Measurements from ENCODE around the gene KAZN. TPM values are rescaled to one million over a fixed set of nuclear protein-coding genes. Genes with fewer than 3 reads are reported as not detected.
A peak's percentile ranks its signal among the peaks of the same experiment; 100 is the strongest.

KAZN gene
- total RNA-seq, 3 donors from 2014 or later = 12.2 to 16.4 (median 16.2) TPM

DNA sequence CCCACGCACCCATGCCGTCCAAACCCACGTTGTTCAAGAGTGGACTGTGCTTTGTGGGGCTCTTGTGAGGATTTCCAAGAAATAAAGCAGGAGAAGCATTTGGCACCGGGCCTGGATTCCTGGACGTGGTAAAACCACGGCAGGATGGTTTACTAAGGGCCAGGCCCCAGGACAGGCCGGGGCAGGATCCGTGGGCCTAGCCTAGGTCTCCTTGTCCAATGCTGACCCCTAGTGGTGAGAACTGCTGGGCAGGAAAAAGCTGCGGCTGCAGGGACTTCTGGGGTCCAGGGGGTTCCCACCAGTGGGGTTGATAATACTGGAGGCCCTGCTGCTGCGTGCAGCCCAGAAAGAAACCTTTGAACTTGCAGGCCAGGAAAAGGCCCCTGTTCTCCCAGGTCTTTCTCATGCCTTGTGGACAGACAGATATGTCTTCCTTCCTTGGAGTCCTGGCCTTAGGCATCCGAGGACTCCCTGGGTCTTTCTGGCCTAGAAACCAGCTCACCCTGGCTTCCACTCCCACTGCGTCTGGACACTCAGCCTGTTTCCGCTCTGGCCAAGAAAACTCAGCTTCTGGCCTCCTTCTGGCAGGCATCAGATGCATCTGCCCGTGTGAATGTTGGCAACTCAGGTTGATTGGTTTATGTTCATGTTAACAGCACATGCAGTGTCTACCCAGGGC lies 448.1 kb downstream of the KAZN start:
- Histone ChIP-seq H3K9me3 (no peaks in the 10 kb centered on the region), H3K36me3 (no peaks in the 10 kb centered on the region), H3K4me3 (no peak overlapping the region), H3K27me3 (no peaks in the 10 kb centered on the region), H3K4me1 (no peaks in the 10 kb centered on the region), H3K27ac (peak overlapping the region in 1 of 2 donors; percentile 6)
- DNase-seq (ENCODE audit: low spot score in 2 of 2) = peak; percentile 66 to 84
- intact Hi-C loops (cut with DNase I; ENCODE audit: low total_unique reads) = no loop called here
- peak in 1 of 3 donors; percentile 32 for TF ChIP-seq POLR2AphosphoS5 (IDR thresholded peaks at IDR 0.05)
- no peak for TF ChIP-seq POLR2A (IDR thresholded peaks at IDR 0.05)
- TF ChIP-seq, protein P1, sequence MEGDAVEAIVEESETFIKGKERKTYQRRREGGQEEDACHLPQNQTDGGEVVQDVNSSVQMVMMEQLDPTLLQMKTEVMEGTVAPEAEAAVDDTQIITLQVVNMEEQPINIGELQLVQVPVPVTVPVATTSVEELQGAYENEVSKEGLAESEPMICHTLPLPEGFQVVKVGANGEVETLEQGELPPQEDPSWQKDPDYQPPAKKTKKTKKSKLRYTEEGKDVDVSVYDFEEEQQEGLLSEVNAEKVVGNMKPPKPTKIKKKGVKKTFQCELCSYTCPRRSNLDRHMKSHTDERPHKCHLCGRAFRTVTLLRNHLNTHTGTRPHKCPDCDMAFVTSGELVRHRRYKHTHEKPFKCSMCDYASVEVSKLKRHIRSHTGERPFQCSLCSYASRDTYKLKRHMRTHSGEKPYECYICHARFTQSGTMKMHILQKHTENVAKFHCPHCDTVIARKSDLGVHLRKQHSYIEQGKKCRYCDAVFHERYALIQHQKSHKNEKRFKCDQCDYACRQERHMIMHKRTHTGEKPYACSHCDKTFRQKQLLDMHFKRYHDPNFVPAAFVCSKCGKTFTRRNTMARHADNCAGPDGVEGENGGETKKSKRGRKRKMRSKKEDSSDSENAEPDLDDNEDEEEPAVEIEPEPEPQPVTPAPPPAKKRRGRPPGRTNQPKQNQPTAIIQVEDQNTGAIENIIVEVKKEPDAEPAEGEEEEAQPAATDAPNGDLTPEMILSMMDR (IDR thresholded peaks at IDR 0.05) = peak; percentile 81 to 92 (median 91)

DNA sequence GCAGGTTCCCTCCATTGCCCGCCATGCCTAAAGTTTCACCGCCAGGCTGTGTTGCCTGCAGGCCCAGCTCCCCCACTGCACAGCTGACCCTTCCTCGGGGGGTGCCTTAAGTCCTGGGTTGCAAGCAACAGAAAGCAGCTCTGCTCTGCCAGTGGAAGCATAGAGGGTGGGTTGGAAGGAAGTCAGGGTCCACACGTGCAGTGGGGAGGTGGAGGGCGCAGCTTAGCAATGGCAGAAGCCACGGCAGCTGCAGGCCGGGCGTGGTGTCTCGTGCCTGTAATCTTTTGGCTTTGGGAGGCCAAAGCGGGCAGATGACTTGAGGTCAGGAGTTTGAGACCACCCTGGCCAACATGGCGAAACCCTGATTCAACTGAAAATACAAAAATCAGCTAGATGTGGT lies 448.8 kb downstream of the KAZN start:
- Histone ChIP-seq H3K4me1 (no peaks in the 10 kb centered on the region), H3K9me3 (no peaks in the 10 kb centered on the region), H3K4me3 (no peak overlapping the region), H3K36me3 (no peaks in the 10 kb centered on the region), H3K27me3 (no peaks in the 10 kb centered on the region), H3K27ac (no peak overlapping the region)
- TF ChIP-seq POLR2AphosphoS5 (IDR thresholded peaks at IDR 0.05) (no peak), POLR2A (IDR thresholded peaks at IDR 0.05) (no peak)
- TF ChIP-seq, protein P1 (IDR thresholded peaks at IDR 0.05) = no peak
- no peak for DNase-seq (ENCODE audit: low spot score in 2 of 2)
- intact Hi-C loops (cut with DNase I; ENCODE audit: low total_unique reads) = no loop called here

DNA sequence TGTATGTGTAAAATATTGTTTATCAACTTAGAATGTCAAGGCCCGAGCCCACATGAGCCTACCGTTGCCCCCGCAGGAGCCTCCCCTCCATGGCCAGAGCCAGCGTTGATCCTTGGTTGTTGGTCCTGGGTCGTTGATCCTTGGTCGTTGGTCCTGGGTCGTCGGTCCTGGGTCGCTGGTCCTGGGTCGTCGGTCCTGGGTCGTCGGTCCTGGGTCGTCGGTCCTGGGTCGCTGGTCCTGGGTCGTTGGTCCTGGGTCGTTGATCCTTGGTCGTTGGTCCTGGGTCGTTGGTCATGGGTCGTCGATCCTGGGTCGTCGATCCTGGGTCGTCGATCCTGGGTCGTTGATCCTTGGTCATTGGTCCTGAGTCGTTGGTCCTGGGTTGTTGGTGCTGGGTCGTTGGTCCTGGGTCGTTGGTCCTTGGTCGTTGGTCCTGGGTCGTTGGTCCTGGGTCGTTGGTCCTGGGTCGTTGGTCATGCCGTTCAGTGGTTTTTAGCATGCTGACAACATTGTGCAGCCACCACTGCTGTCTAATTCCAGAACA lies 450.0 kb downstream of the KAZN start:
- no peaks in the 10 kb centered on the region for H3K4me1 ChIP-seq
- no peaks in the 10 kb centered on the region for H3K27me3 ChIP-seq
- no peak overlapping the region for H3K27ac ChIP-seq
- no peak overlapping the region for H3K4me3 ChIP-seq
- intact Hi-C loops (cut with DNase I; ENCODE audit: low total_unique reads) = no loop called here
- H3K9me3 ChIP-seq = no peaks in the 10 kb centered on the region
- H3K36me3 ChIP-seq = no peaks in the 10 kb centered on the region
- no peak for DNase-seq (ENCODE audit: low spot score in 2 of 2)
- TF ChIP-seq, protein P1 (IDR thresholded peaks at IDR 0.05) = no peak
- no peak for TF ChIP-seq POLR2A (IDR thresholded peaks at IDR 0.05)

DNA sequence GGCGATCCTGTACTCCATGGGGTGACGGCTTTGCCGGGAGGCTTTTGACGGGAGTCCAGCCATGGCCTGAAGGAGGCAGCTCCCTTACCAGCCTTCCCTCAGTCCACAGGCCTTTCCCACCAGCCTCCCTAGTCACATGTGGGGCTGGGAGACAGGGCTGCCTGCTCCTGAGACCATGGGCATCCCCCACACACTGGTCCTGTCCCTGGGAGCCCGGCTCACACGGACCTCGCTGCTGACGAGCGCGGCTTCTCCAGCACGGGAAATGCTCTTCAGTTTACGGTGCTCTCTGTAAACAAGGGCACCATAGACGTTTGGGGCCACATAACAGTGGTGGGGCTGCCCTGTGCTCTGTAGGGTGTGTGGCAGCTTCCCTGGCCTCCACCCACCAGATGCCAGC lies 450.6 kb downstream of the KAZN start:
- Histone ChIP-seq H3K4me1 (no peaks in the 10 kb centered on the region), H3K27me3 (no peaks in the 10 kb centered on the region), H3K27ac (no peak overlapping the region), H3K4me3 (no peak overlapping the region), H3K9me3 (no peaks in the 10 kb centered on the region), H3K36me3 (no peaks in the 10 kb centered on the region)
- intact Hi-C loops (cut with DNase I; ENCODE audit: low total_unique reads) = no loop called here
- DNase-seq (ENCODE audit: low spot score in 2 of 2) = no peak
- TF ChIP-seq POLR2AphosphoS5 (IDR thresholded peaks at IDR 0.05) (no peak), POLR2A (IDR thresholded peaks at IDR 0.05) (no peak)
- TF ChIP-seq, protein P1 (IDR thresholded peaks at IDR 0.05) = no peak

DNA sequence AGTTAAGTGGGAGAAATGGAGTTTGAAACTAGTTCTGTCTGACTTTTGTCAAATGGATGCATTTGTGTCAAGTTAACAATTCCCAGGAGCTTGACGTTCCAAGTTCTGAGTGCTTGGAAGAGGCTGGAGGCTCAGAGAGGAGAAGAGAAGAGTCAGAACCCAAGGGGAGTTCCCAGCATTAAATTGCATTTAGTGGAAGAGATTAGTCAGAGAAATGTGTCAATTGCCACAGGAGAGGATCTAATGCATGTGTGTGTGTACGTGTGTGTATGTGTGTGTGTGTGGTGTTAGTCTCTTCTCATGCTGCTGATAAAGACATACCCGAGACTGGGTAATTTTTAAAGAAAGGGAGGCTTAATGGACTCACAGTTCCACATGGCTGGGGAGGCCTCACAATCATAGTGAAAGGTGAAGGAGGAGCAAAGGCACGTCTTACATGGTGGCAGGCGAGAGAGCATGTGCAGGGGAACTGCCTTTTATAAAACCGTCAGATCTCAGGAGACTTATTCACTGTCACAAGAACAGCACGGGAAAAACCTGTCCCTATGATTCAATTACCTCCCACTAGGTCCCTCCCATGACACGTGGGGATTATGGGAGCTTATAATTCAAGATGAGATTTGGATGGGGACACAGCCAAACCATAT lies 453.5 kb downstream of the KAZN start:
- H3K4me3 ChIP-seq = no peak overlapping the region
- H3K9me3 ChIP-seq = no peaks in the 10 kb centered on the region
- DNase-seq (ENCODE audit: low spot score in 2 of 2) = no peak
- no peaks in the 10 kb centered on the region for H3K36me3 ChIP-seq
- no peaks in the 10 kb centered on the region for H3K4me1 ChIP-seq
- no peak overlapping the region for H3K27ac ChIP-seq
- intact Hi-C loops (cut with DNase I; ENCODE audit: low total_unique reads) = no loop called here
- TF ChIP-seq, protein P1 (IDR thresholded peaks at IDR 0.05) = no peak
- no peak for TF ChIP-seq POLR2A (IDR thresholded peaks at IDR 0.05)
- TF ChIP-seq POLR2AphosphoS5 (IDR thresholded peaks at IDR 0.05) = no peak
- no peaks in the 10 kb centered on the region for H3K27me3 ChIP-seq
